Measurements from ENCODE around the gene LOC101059915.

Gene LOC101059915

DNA sequence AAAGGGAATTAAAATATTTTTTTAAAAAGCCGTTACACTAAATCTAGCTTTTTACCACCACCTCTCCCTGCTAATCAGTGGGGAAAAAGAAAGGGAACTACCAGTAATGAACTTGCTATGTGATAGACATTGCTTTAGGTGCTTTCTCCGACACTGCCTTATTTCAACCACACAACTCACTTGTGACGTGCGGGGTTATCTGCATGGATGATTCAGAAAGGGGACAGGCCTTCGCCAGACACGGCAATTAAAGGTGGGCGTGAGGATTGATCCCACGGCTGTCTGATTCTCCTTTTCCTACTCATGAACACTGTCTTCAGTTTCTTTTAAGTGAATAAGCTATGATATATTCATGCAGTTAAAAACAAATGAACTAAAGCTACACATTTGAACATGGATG lies 48.2 kb upstream of the LOC101059915 start:
- 83 to 84% (median 83%) methylated on average over 8 of the region's 8 CpGs for WGBS, 3 donors
- Histone ChIP-seq H3K4me1 (ENCODE audit: insufficient read depth) (no peaks in the 10 kb centered on the region), H3K36me3 (no peaks in the 10 kb centered on the region), H3K27ac (no peak overlapping the region), H3K27me3 (no peaks in the 10 kb centered on the region), H3K9me3 (no peaks in the 10 kb centered on the region), H3K4me3 (no peak overlapping the region)
- intact Hi-C loops (cut with DNase I) = no loop called here
- TF ChIP-seq EP300 (IDR thresholded peaks at IDR 0.05) = no peak
- TF ChIP-seq, protein P1, sequence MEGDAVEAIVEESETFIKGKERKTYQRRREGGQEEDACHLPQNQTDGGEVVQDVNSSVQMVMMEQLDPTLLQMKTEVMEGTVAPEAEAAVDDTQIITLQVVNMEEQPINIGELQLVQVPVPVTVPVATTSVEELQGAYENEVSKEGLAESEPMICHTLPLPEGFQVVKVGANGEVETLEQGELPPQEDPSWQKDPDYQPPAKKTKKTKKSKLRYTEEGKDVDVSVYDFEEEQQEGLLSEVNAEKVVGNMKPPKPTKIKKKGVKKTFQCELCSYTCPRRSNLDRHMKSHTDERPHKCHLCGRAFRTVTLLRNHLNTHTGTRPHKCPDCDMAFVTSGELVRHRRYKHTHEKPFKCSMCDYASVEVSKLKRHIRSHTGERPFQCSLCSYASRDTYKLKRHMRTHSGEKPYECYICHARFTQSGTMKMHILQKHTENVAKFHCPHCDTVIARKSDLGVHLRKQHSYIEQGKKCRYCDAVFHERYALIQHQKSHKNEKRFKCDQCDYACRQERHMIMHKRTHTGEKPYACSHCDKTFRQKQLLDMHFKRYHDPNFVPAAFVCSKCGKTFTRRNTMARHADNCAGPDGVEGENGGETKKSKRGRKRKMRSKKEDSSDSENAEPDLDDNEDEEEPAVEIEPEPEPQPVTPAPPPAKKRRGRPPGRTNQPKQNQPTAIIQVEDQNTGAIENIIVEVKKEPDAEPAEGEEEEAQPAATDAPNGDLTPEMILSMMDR (IDR thresholded peaks at IDR 0.05) = no peak
- no peak for TF ChIP-seq POLR2A (IDR thresholded peaks at IDR 0.05)
- no peak for DNase-seq

DNA sequence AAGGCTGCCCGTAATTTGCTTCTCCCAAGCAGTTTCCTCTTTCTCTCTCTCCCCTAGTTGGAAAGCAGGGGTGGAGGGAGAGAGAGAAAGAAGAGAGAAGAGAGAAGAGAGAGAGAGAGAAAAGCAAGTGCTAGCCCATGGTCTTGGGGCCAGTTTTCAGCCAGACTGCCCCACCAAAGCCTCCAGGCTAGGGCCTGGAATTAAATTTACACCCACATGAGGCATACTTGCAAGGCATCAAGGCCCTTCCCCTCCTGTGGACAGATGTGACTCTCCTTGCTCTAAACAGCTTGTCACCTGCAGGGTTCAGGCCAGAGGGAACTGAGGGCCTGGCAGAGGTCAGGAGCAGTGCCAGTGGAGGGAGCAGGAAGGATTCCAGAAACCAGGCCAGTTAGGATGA lies 47.4 kb upstream of the LOC101059915 start:
- Histone ChIP-seq H3K27ac (no peak overlapping the region), H3K4me3 (no peak overlapping the region), H3K36me3 (no peaks in the 10 kb centered on the region), H3K4me1 (ENCODE audit: insufficient read depth) (no peaks in the 10 kb centered on the region), H3K27me3 (no peaks in the 10 kb centered on the region), H3K9me3 (no peaks in the 10 kb centered on the region)
- TF ChIP-seq EP300 (IDR thresholded peaks at IDR 0.05) (no peak), POLR2A (IDR thresholded peaks at IDR 0.05) (no peak)
- TF ChIP-seq, protein P1 (IDR thresholded peaks at IDR 0.05) = no peak
- intact Hi-C loops (cut with DNase I) = no loop called here
- no peak for DNase-seq
- 55 to 86% (median 68%) methylated on average over 1 of the region's 1 CpG for WGBS, 3 donors

DNA sequence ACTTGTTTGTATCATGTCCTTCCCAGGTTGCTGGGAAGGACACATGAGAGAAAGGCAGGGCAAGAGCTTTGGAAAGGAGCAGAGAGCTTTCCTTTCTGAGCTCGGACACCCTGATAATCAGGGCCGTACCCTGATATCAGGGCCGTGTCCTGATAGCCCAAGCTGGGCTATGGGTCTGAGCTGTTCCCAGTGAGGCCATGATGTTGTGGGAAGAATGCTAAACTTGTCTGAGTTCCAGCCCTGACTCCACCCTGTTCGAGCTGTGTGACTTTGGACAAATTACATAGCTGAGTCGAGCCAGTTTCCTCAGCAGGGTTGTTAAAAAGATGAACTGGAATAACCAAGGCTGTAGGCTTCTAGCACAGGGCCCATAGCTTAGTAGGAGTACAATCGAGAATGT lies 45.7 kb upstream of the LOC101059915 start:
- no peak overlapping the region for H3K4me3 ChIP-seq
- no peaks in the 10 kb centered on the region for H3K9me3 ChIP-seq
- 34 to 41% (median 39%) methylated on average over 6 of the region's 6 CpGs for WGBS, 3 donors
- no peaks in the 10 kb centered on the region for H3K4me1 ChIP-seq (ENCODE audit: insufficient read depth)
- no peak overlapping the region for H3K27ac ChIP-seq
- no peaks in the 10 kb centered on the region for H3K27me3 ChIP-seq
- no peaks in the 10 kb centered on the region for H3K36me3 ChIP-seq
- intact Hi-C loops (cut with DNase I) = no loop called here
- DNase-seq = no peak
- TF ChIP-seq, protein P1 (IDR thresholded peaks at IDR 0.05) = no peak
- TF ChIP-seq POLR2A (IDR thresholded peaks at IDR 0.05) (no peak), EP300 (IDR thresholded peaks at IDR 0.05) (no peak)

DNA sequence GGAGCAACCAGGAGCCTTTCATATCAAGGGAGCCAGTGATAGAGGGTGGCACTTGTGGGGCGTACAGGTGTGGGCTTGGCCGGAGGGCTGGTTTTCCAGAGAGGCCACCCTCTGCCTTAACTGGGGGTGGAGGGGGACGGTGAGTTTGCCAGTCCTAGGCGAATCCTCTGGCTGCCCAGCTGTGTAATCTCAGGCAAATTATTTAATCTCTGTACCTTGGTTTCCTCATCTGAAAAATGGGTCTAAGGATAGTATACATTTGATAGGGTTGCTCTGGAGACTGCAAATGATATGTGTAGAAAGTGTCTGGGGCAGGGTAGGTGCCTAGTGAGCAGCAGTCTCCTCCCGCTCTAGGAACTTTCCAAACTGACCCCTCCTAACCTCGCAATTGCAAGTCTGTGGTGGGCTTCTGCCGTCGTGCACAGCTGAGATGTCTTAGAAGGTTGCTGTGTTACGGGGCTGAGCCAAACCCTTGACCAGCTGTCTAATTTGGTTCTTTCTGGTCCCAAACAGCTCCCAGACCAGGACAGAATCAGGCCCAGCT lies 45.2 kb upstream of the LOC101059915 start:
- Histone ChIP-seq H3K4me3 (no peak overlapping the region), H3K4me1 (ENCODE audit: insufficient read depth) (no peaks in the 10 kb centered on the region), H3K27ac (peak overlapping the region; percentile 30 to 41), H3K36me3 (no peaks in the 10 kb centered on the region), H3K9me3 (no peaks in the 10 kb centered on the region), H3K27me3 (no peaks in the 10 kb centered on the region)
- 77 to 82% (median 81%) methylated on average over 9 of the region's 9 CpGs for WGBS, 3 donors
- no peak for DNase-seq
- intact Hi-C loops (cut with DNase I) = no loop called here
- TF ChIP-seq EP300 (IDR thresholded peaks at IDR 0.05) (no peak), POLR2A (IDR thresholded peaks at IDR 0.05) (no peak)
- TF ChIP-seq, protein P1 (IDR thresholded peaks at IDR 0.05) = no peak

Data from ovary (tissue), 7 donors.